Cardiac fibroblast (primary cell): ENCODE results near the gene UNCX.

Experiments used
- DNase-seq, 2 donors: peaks; one replicate each; pipeline versions ENCODE4 v3.0.0 to v3.0.0-alpha.2; 2010; ENCODE audit warnings: low read depth in 2 of 2
- H3K4me3 ChIP-seq, 2 donors: replicated peaks in 1 of 2; 1 replicate in 1 of 2; 2 replicates in 1 of 2; pipeline ENCODE4 v1.5.1; 2011; ENCODE audit warnings: low read depth in 2 of 2, low read length in 2 of 2, mild to moderate bottlenecking in 2 of 2, moderate library complexity in 1 of 2
- CTCF ChIP-seq: IDR thresholded peaks from one replicate; pipeline ENCODE4 v1.5.1; 2011; ENCODE audit warnings: low read depth, mild to moderate bottlenecking, low read length, inconsistent platforms

The UNCX gene

GRCh38 chr7:1226186-1226901 lies 6.3 kb upstream of the UNCX start:
- TF ChIP-seq CTCF, result no peak
- no peak for DNase-seq

GRCh38 chr7:1227071-1227804 lies 5.4 kb upstream of the UNCX start:
- no peak for TF ChIP-seq CTCF
- DNase-seq, result no peak
- no peak overlapping the region for H3K4me3 ChIP-seq

More at GRCh38 chr7:1226186-1226901, 6.3 kb upstream of the UNCX start:
- no peak overlapping the region for H3K4me3 ChIP-seq

- no peak for DNase-seq
- H3K4me3 ChIP-seq, result no peak overlapping the region
- no peak for TF ChIP-seq CTCF
Observed at GRCh38 chr7:1227814-1228544, 4.7 kb upstream of the UNCX start.

GRCh38 chr7:1228545-1229201 lies 4.0 kb upstream of the UNCX start:
- TF ChIP-seq CTCF, result no peak
- no peak for DNase-seq
- no peak overlapping the region for H3K4me3 ChIP-seq

- TF ChIP-seq CTCF, result no peak
- no peak for DNase-seq
- no peak overlapping the region for H3K4me3 ChIP-seq
Observed at GRCh38 chr7:1229202-1229947, 3.3 kb upstream of the UNCX start.

- TF ChIP-seq CTCF, result no peak
- no peak for DNase-seq
- no peak overlapping the region for H3K4me3 ChIP-seq
Observed at GRCh38 chr7:1229956-1230355, 2.7 kb upstream of the UNCX start.
